Breast epithelium (tissue), 3 donors: ENCODE measurements around the gene SEPTIN8.

Experiments used
- CTCF ChIP-seq, 3 donors: fragments of 450-650 bp; IDR thresholded peaks; one replicate each; pipeline ENCODE4 v1.5.1; 2016 to 2017; ENCODE audit warnings: antibody characterized with exemption in 3 of 3, mild to moderate bottlenecking in 3 of 3, moderate library complexity in 3 of 3
- POLR2A ChIP-seq: fragments of 450-650 bp; IDR thresholded peaks from one replicate; pipeline ENCODE4 v1.6.1; 2016; ENCODE audit warnings: antibody characterized with exemption, mild to moderate bottlenecking, moderate library complexity
- POLR2AphosphoS5 ChIP-seq, 3 donors: sonication (generic); formaldehyde crosslinking; IDR thresholded peaks; one replicate each; pipeline ENCODE4 v1.6.1; 2017; ENCODE audit warnings: antibody characterized with exemption in 3 of 3

- no peak for TF ChIP-seq CTCF (IDR thresholded peaks at IDR 0.05)
- no peak for TF ChIP-seq POLR2AphosphoS5 (IDR thresholded peaks at IDR 0.05)
- no peak for TF ChIP-seq POLR2A
Observed at GRCh38 chr5:132782101-132782500, 5.1 kb upstream of the SEPTIN8 start.
